Esophagus squamous epithelium (tissue), 5 donors: Measurements from ENCODE around the gene SH3PXD2A. TPM values are rescaled to one million over a fixed set of nuclear protein-coding genes. Genes with fewer than 3 reads are reported as not detected.

Experiments
- DNase-seq: peaks from one replicate; lab custom pipeline; 2025; lab: John Stamatoyannopoulos, UW
- H3K27ac ChIP-seq, 4 donors: fragments of 200-600 bp; sonication (generic); one replicate each; pipeline ENCODE4 v1.5.1; 2016 to 2019; ENCODE audit warnings: mild to moderate bottlenecking in 1 of 4
- H3K27me3 ChIP-seq, 4 donors: fragments of 200-600 bp; sonication (generic); 1 replicate in 3 of 4; 2 replicates in 1 of 4; pipeline versions ENCODE4 v1.5.1 to v1.6.0; 2017 to 2021; ENCODE audit warnings: antibody characterized with exemption in 1 of 4
- H3K36me3 ChIP-seq, 3 donors: fragments of 200-600 bp; sonication (generic); one replicate each; pipeline ENCODE4 v1.5.1; 2016 to 2019
- H3K4me1 ChIP-seq, 3 donors: fragments of 200-600 bp; sonication (generic); one replicate each; pipeline ENCODE4 v1.5.1; 2017 to 2019
- H3K4me3 ChIP-seq, 4 donors: fragments of 200-600 bp; sonication (generic); 1 replicate in 3 of 4; 2 replicates in 1 of 4; pipeline ENCODE4 v1.5.1; 2016 to 2019; ENCODE audit warnings: mild to moderate bottlenecking in 2 of 4, moderate library complexity in 1 of 4
- H3K9me3 ChIP-seq, 3 donors: fragments of 200-600 bp; sonication (generic); one replicate each; pipeline ENCODE4 v1.5.1; 2016 to 2019
- CTCF ChIP-seq, 6 experiments: fragments of 450-650 bp in 4 of 6; fragments of 200-600 bp in 2 of 6; sonication (generic) in 2 of 6; IDR thresholded peaks; one replicate each; pipeline ENCODE4 v1.5.1; 2016 to 2019; ENCODE audit warnings: antibody characterized with exemption in 6 of 6, mild to moderate bottlenecking in 4 of 6, moderate library complexity in 4 of 6
- POLR2A ChIP-seq, 4 donors: fragments of 450-650 bp; IDR thresholded peaks; one replicate each; pipeline ENCODE4 v1.6.1; 2017; ENCODE audit warnings: antibody characterized with exemption in 4 of 4, mild to moderate bottlenecking in 4 of 4, moderate library complexity in 3 of 4
- WGBS, 2 donors: methylation state at CpG; one replicate each; pipeline ENCODE4 v1.1.5; 2018; 5-methylcytosine and 5-hydroxymethylcytosine counted together
- intact Hi-C: fragments of 100-400 bp; cut with DNase I; formaldehyde crosslinking; loops from one replicate; pipeline ENCODE4 v1.15.0; 2022
- total RNA-seq, 4 donors: library from RNA; depleted of rRNA; stranded (reverse); fragments of >200 nt; gene quantifications; one replicate each; pipeline ENCODE4 v1.1.0, GENCODE V29; 2016
- donor health status: DM: yes; HTN: yes; CAD: no.

Gene SH3PXD2A
- total RNA-seq, 4 donors from 2014 or later, result 25.1 to 57.8 (median 42.7) TPM

GRCh38 chr10:103715430-103715829, 139.9 kb downstream of the SH3PXD2A start:
- Histone ChIP-seq H3K27ac (peak overlapping the region; percentile 83 to 90 (median 86)), H3K27me3 (no peaks in the 10 kb centered on the region), H3K4me3 (no peak overlapping the region), H3K36me3 (peaks cover 3 to 60% (median 6%) of the 10 kb centered on the region in 3 donors), H3K9me3 (no peaks in the 10 kb centered on the region), H3K4me1 (peaks cover 28 to 83% (median 28%) of the 10 kb centered on the region in 3 donors)
- intact Hi-C loops, result no loop called here
- no peak for DNase-seq
- TF ChIP-seq POLR2A (IDR thresholded peaks at IDR 0.05), result no peak
- TF ChIP-seq CTCF (IDR thresholded peaks at IDR 0.05), result no peak
- 25 to 60% methylated on average over 4 to 5 of the region's 8 CpGs for WGBS, 2 donors

- 70 to 84% methylated on average over 6 to 7 of the region's 7 CpGs for WGBS, 2 donors
- no peaks in the 10 kb centered on the region for H3K27me3 ChIP-seq
- H3K27ac ChIP-seq, result peak overlapping the region in 3 of 4 donors; percentile 83 to 90 (median 84)
- no peaks in the 10 kb centered on the region for H3K9me3 ChIP-seq
- intact Hi-C loops, result loop anchor here (5.0 kb wide), 1 partner anchor 143 kb away; the partner anchor contains the start of gene SH3PXD2A
- no peak for TF ChIP-seq CTCF (IDR thresholded peaks at IDR 0.05)
- no peak for TF ChIP-seq POLR2A (IDR thresholded peaks at IDR 0.05)
- H3K4me3 ChIP-seq, result no peak overlapping the region
- DNase-seq, result no peak
- H3K36me3 ChIP-seq, result peaks cover 0 to 60% (median 0%) of the 10 kb centered on the region in 3 donors
- H3K4me1 ChIP-seq, result peaks cover 28 to 72% (median 28%) of the 10 kb centered on the region in 3 donors
These were observed 141.0 kb downstream of the SH3PXD2A start for GRCh38 chr10:103714232-103714891.

- WGBS, 2 donors, result 34 to 100% methylated on average over 2 of the region's 4 CpGs
- no peak for DNase-seq
- Histone ChIP-seq H3K27me3 (no peaks in the 10 kb centered on the region), H3K27ac (peak overlapping the region in 3 of 4 donors; percentile 83 to 90 (median 84)), H3K9me3 (no peaks in the 10 kb centered on the region), H3K4me1 (peaks cover 28 to 65% (median 28%) of the 10 kb centered on the region in 3 donors), H3K36me3 (peaks cover 0 to 60% (median 0%) of the 10 kb centered on the region in 3 donors), H3K4me3 (no peak overlapping the region)
- TF ChIP-seq CTCF (IDR thresholded peaks at IDR 0.05), result no peak
- no peak for TF ChIP-seq POLR2A (IDR thresholded peaks at IDR 0.05)
- intact Hi-C loops, result loop anchor here (5.0 kb wide), 1 partner anchor 144 kb away; the partner anchor contains the start of gene SH3PXD2A
These were observed 141.7 kb downstream of the SH3PXD2A start for GRCh38 chr10:103713676-103714075.

GRCh38 chr10:103712898-103713498, 142.4 kb downstream of the SH3PXD2A start:
- Histone ChIP-seq H3K9me3 (no peaks in the 10 kb centered on the region), H3K4me3 (no peak overlapping the region), H3K4me1 (peaks cover 23 to 58% (median 26%) of the 10 kb centered on the region in 3 donors), H3K27me3 (no peaks in the 10 kb centered on the region), H3K36me3 (peaks cover 0 to 63% (median 0%) of the 10 kb centered on the region in 3 donors), H3K27ac (peak overlapping the region; percentile 3 to 90 (median 84))
- TF ChIP-seq CTCF (IDR thresholded peaks at IDR 0.05) (peak; percentile 85 to 96 (median 94)), POLR2A (IDR thresholded peaks at IDR 0.05) (no peak)
- intact Hi-C loops, result loop anchor here (5.0 kb wide), 1 partner anchor 144 kb away; the partner anchor contains the start of gene SH3PXD2A
- WGBS, 2 donors, result 6 to 9% methylated on average over 6 to 8 of the region's 8 CpGs
- DNase-seq, result no peak

GRCh38 chr10:103712146-103712545, 143.2 kb downstream of the SH3PXD2A start:
- intact Hi-C loops, result loop anchor here (5.0 kb wide), 1 partner anchor 145 kb away; the partner anchor contains the start of gene SH3PXD2A
- no peak overlapping the region for H3K4me3 ChIP-seq
- H3K27me3 ChIP-seq, result no peaks in the 10 kb centered on the region
- peaks cover 0 to 71% (median 0%) of the 10 kb centered on the region in 3 donors for H3K36me3 ChIP-seq
- peaks cover 14 to 50% (median 17%) of the 10 kb centered on the region in 3 donors for H3K4me1 ChIP-seq
- TF ChIP-seq POLR2A (IDR thresholded peaks at IDR 0.05), result no peak
- no peak for TF ChIP-seq CTCF (IDR thresholded peaks at IDR 0.05)
- no peak for DNase-seq
- 73 to 85% methylated on average over 3 to 4 of the region's 5 CpGs for WGBS, 2 donors
- no peaks in the 10 kb centered on the region for H3K9me3 ChIP-seq
- peak overlapping the region in 2 of 4 donors; percentile 3 to 47 for H3K27ac ChIP-seq
